ENCODE measurements around the gene NCK1. TPM values are rescaled to one million over a fixed set of nuclear protein-coding genes. Genes with fewer than 3 reads are reported as not detected.

The NCK1 gene
- total and polyA plus RNA-seq, 10 of the 15 experiments (the other 5 are each of a cell fraction or from before 2014, with no cell fraction given), result 15.6 to 33.4 (median 25.0) TPM

DNA sequence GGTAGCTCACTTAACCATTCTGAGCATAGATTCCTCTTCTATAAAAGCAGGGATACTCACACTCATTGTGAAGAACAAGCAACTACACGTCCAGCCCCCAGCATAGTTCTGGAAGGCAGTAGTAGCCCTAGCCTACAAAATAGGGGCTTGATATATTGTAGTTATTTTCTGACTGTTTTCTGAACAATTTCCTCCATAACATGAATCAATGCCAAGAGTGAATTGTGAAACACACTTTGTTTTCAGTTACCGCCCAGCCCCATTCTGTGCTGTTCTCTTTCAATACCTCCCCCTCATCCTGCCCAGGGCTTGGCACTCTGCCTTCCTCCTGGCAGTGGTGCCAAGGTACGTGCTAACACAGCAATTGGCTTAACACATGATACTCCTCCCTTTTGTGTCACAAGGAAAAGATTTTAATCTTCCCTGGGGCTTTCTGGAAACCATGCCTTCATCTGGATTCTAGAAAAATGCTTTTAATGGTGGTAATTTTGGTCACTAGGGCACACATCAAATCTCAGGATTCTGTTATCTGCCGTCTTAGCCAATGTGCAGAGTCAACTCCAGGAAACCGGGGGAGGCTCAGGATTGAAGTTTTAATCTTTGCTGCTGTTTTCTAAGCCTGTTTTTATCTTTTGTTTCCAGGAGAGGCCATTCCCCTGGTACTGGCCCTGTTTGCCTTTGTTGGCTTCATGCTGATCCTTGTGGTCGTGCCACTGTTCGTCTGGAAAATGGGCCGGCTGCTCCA lies 132.9 kb downstream of the NCK1 start:
- DNase-seq (ENCODE audit: low read depth, low spot score) (no peak), FAIRE-seq (no peak), ATAC-seq (no peak)
- Histone ChIP-seq H3K36me3 (ENCODE audit: control insufficient read depth in 2 of 2, insufficient read depth in 2 of 2, low read length in 1 of 2) (no peaks in the 10 kb centered on the region), H3K4me2 (ENCODE audit: control insufficient read depth, insufficient read depth) (no peak overlapping the region), H3K9me3 (replicated peaks; ENCODE audit: control insufficient read depth, insufficient read depth, low read length) (no peaks in the 10 kb centered on the region), H3K79me2 (ENCODE audit: control insufficient read depth, insufficient read depth, low read length) (no peaks in the 10 kb centered on the region), H3K9ac (ENCODE audit: control insufficient read depth, insufficient read depth, low read length) (no peak overlapping the region), H3K4me3 (no peak overlapping the region), H3K27ac (ENCODE audit: control insufficient read depth, insufficient read depth) (no peak overlapping the region), H3K4me1 (ENCODE audit: control insufficient read depth, insufficient read depth, low read length) (no peaks in the 10 kb centered on the region), H3K27me3 (replicated peaks in 1 of 2; ENCODE audit: control insufficient read depth in 2 of 2, insufficient read depth in 2 of 2, low read length in 1 of 2) (no peaks in the 10 kb centered on the region), H4K20me1 (ENCODE audit: control insufficient read depth, insufficient read depth) (no peaks in the 10 kb centered on the region), H2AFZ (ENCODE audit: control insufficient read depth, low read depth, low read length) (no peak overlapping the region)
- TF ChIP-seq HCFC1 (IDR thresholded peaks at IDR 0.05; ENCODE audit: low read length) (no peak), IKZF2 (IDR thresholded peaks at IDR 0.05) (no peak)
- intact Hi-C loops (cut with micrococcal nuclease; ENCODE audit: unreplicated experiment) (no loop called here), in situ Hi-C loops (cut with MboI) (no loop called here)
- ChIA-PET CTCF (interaction anchor here (1.8 to 1.9 kb wide), 2 partner anchors 19 to 242 kb away, joined by 4 to 5 read pairs; partner anchors contain the start of gene STAG1), RAD21 (ENCODE audit: unreplicated experiment) (no interaction called here), SMC1A (ENCODE audit: uncharacterized antibody, unreplicated experiment) (interaction anchor here (0.6 to 1.0 kb wide), 2 partner anchors 18 to 67 kb away, joined by 3 to 4 read pairs; no protein-coding TSS in a partner anchor), POLR2A (no interaction called here)
- 76% methylated on average over 8 of the region's 8 CpGs for WGBS (ENCODE audit: insufficient coverage, insufficient replicate concordance, low lambda C conversion rate, missing lambda C conversion rate)
- no TSS peak for BruUV-seq (replicated peaks)

DNA sequence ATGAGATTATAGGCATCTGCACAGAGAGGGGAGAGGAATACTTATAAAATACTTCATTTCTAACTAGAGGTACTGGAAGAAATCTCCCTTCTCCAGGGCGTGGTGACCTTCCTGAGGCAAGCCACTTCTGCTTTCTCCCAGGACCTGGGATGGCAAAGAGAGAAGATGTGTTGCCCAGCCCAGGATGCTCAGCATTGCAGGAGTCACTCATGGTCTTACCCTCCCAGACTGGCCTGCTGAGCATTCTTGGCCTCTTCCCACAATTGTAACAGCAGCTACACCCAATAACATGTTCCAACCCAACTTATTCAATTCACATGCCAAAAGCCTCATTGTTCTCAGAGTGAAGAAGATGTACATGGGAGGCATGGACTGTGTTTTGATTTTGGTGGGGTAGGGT lies 133.6 kb downstream of the NCK1 start:
- no peak for TF ChIP-seq POLR2A (IDR thresholded peaks at IDR 0.05; ENCODE audit: low read depth, low read length)
- TF ChIP-seq, protein P1, sequence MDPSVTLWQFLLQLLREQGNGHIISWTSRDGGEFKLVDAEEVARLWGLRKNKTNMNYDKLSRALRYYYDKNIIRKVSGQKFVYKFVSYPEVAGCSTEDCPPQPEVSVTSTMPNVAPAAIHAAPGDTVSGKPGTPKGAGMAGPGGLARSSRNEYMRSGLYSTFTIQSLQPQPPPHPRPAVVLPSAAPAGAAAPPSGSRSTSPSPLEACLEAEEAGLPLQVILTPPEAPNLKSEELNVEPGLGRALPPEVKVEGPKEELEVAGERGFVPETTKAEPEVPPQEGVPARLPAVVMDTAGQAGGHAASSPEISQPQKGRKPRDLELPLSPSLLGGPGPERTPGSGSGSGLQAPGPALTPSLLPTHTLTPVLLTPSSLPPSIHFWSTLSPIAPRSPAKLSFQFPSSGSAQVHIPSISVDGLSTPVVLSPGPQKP (IDR thresholded peaks at IDR 0.05; ENCODE audit: low read depth, low read length), result no peak
- Histone ChIP-seq H2AFZ (ENCODE audit: control insufficient read depth, low read depth, low read length) (no peak overlapping the region), H3K9ac (ENCODE audit: control insufficient read depth, insufficient read depth, low read length) (no peak overlapping the region), H3K27me3 (replicated peaks in 1 of 2; ENCODE audit: control insufficient read depth in 2 of 2, insufficient read depth in 2 of 2, low read length in 1 of 2) (no peaks in the 10 kb centered on the region), H3K4me3 (no peak overlapping the region), H3K79me2 (ENCODE audit: control insufficient read depth, insufficient read depth, low read length) (no peaks in the 10 kb centered on the region), H4K20me1 (ENCODE audit: control insufficient read depth, insufficient read depth) (no peaks in the 10 kb centered on the region), H3K27ac (ENCODE audit: control insufficient read depth, insufficient read depth) (no peak overlapping the region), H3K4me1 (ENCODE audit: control insufficient read depth, insufficient read depth, low read length) (no peaks in the 10 kb centered on the region), H3K4me2 (ENCODE audit: control insufficient read depth, insufficient read depth) (no peak overlapping the region), H3K36me3 (ENCODE audit: control insufficient read depth in 2 of 2, insufficient read depth in 2 of 2, low read length in 1 of 2) (no peaks in the 10 kb centered on the region), H3K9me3 (replicated peaks; ENCODE audit: control insufficient read depth, insufficient read depth, low read length) (no peaks in the 10 kb centered on the region)
- ChIA-PET POLR2A (no interaction called here), RAD21 (ENCODE audit: unreplicated experiment) (no interaction called here), SMC1A (ENCODE audit: uncharacterized antibody, unreplicated experiment) (interaction anchor here (1.0 to 1.3 kb wide), 2 partner anchors 19 to 35 kb away, joined by 3 to 5 read pairs; no protein-coding TSS in a partner anchor), CTCF (interaction anchor here (0.8 to 1.8 kb wide), 2 partner anchors 37 to 243 kb away, joined by 4 to 5 read pairs; partner anchors contain the start of gene STAG1)
- WGBS (ENCODE audit: insufficient coverage, insufficient replicate concordance, low lambda C conversion rate, missing lambda C conversion rate), result 10% methylated on average over 1 of the region's 1 CpG
- FAIRE-seq (no peak), ATAC-seq (no peak), DNase-seq (ENCODE audit: low read depth, low spot score) (no peak)
- in situ Hi-C loops (cut with MboI), result no loop called here
- no TSS peak for BruUV-seq (replicated peaks)
- intact Hi-C loops (cut with micrococcal nuclease; ENCODE audit: unreplicated experiment), result no loop called here

Other genes starting within 250 kb of the NCK1 start
- 20.1 and 24.4 TPM in 2 replicates for gene STAG1, start 109.8 kb upstream of the NCK1 start, total RNA-seq (2014; rRNA removed)
- gene STAG1, start 109.8 kb upstream of the NCK1 start, total RNA-seq (2014; rRNA removed; fragmentation: Illumina TruSeq; extraction: Trizol), result 29.3 and 30.1 TPM in 2 replicates
- 26.1 and 28.4 TPM in 2 replicates for gene STAG1, start 109.8 kb upstream of the NCK1 start, total RNA-seq (2021)
- 24.1 and 36.7 TPM in 2 replicates for gene STAG1, start 109.8 kb upstream of the NCK1 start, polyA plus RNA-seq (2011; rRNA removed)
- 20.0 and 22.6 TPM in 2 replicates for gene STAG1, start 109.8 kb upstream of the NCK1 start, polyA plus RNA-seq (2014; fragmentation: Illumina TruSeq; extraction: Trizol)
- 1 to 10 TPM; 4.4 to 4.8 TPM for gene STAG1, start 109.8 kb upstream of the NCK1 start, polyA plus RNA-seq (2014; fragmentation: Nextera tagmentation; extraction: Ambion mirVana)
- 11.1 and 12.6 TPM in 2 replicates for gene STAG1, start 109.8 kb upstream of the NCK1 start, polyA plus RNA-seq (2014; rRNA removed)
- gene STAG1, start 109.8 kb upstream of the NCK1 start, polyA plus RNA-seq (2016; fragmentation: Nextera tagmentation; extraction: Ambion mirVana), result 10 to 100 TPM; 20.3 to 26.3 TPM
- gene SLC35G2, start 43.1 kb upstream of the NCK1 start, total RNA-seq (2014; rRNA removed), result 0.11 and 0.38 TPM in 2 replicates
- gene SLC35G2, start 43.1 kb upstream of the NCK1 start, total RNA-seq (2014; rRNA removed; fragmentation: Illumina TruSeq; extraction: Trizol), result 0.18 and 0.36 TPM in 2 replicates
- gene SLC35G2, start 43.1 kb upstream of the NCK1 start, total RNA-seq (2021), result 0.24 and 0.31 TPM in 2 replicates
- gene SLC35G2, start 43.1 kb upstream of the NCK1 start, polyA plus RNA-seq (2011; rRNA removed), result 1.9 and 2.3 TPM in 2 replicates
- 0.18 and 0.60 TPM in 2 replicates for gene SLC35G2, start 43.1 kb upstream of the NCK1 start, polyA plus RNA-seq (2014; fragmentation: Illumina TruSeq; extraction: Trizol)
- under 1 TPM; 0.21 to 0.24 TPM for gene SLC35G2, start 43.1 kb upstream of the NCK1 start, polyA plus RNA-seq (2014; fragmentation: Nextera tagmentation; extraction: Ambion mirVana)
- gene SLC35G2, start 43.1 kb upstream of the NCK1 start, polyA plus RNA-seq (2014; rRNA removed), result 0.10 and 0.18 TPM in 2 replicates
- gene SLC35G2, start 43.1 kb upstream of the NCK1 start, polyA plus RNA-seq (2016; fragmentation: Nextera tagmentation; extraction: Ambion mirVana), result 1 to 10 TPM; 1.4 TPM
- gene IL20RB, start 95.8 kb downstream of the NCK1 start, total RNA-seq (2014; rRNA removed), result 1.1 and 1.3 TPM in 2 replicates
- 0.60 and 0.94 TPM in 2 replicates for gene IL20RB, start 95.8 kb downstream of the NCK1 start, total RNA-seq (2014; rRNA removed; fragmentation: Illumina TruSeq; extraction: Trizol)
- gene IL20RB, start 95.8 kb downstream of the NCK1 start, total RNA-seq (2021), result 0.58 and 0.97 TPM in 2 replicates
- 0.45 and 0.52 TPM in 2 replicates for gene IL20RB, start 95.8 kb downstream of the NCK1 start, polyA plus RNA-seq (2011; rRNA removed)
- gene IL20RB, start 95.8 kb downstream of the NCK1 start, polyA plus RNA-seq (2014; fragmentation: Illumina TruSeq; extraction: Trizol), result 0.46 and 0.79 TPM in 2 replicates
- under 1 TPM; 0.39 to 0.57 TPM for gene IL20RB, start 95.8 kb downstream of the NCK1 start, polyA plus RNA-seq (2014; fragmentation: Nextera tagmentation; extraction: Ambion mirVana)
- gene IL20RB, start 95.8 kb downstream of the NCK1 start, polyA plus RNA-seq (2014; rRNA removed), result 0.52 and 0.96 TPM in 2 replicates
- gene IL20RB, start 95.8 kb downstream of the NCK1 start, polyA plus RNA-seq (2016; fragmentation: Nextera tagmentation; extraction: Ambion mirVana), result under 1 TPM; 0.21 to 0.31 TPM

All from GM12878 (cell line).